Tibial artery (tissue), 4 donors: ENCODE data around the gene UBE2B.
A peak's percentile ranks its signal among the peaks of the same experiment; 100 is the strongest.

Source experiments
- DNase-seq, 2 donors: peaks; one replicate each; pipeline ENCODE4 v3.0.0-alpha.2; 2019
- H3K27ac ChIP-seq, 2 donors: fragments of 200-600 bp; sonication (generic) in 1 of 2; 1 replicate in 1 of 2; 2 replicates in 1 of 2; pipeline ENCODE4 v1.5.1; 2018 to 2019; ENCODE audit warnings: mild to moderate bottlenecking in 1 of 2
- H3K27me3 ChIP-seq, 2 donors: fragments of 200-600 bp; sonication (generic) in 1 of 2; one replicate each; pipeline versions ENCODE4 v1.5.1 to v1.6.0; 2016 to 2019
- H3K36me3 ChIP-seq, 3 donors: fragments of 200-600 bp; sonication (generic) in 2 of 3; one replicate each; pipeline ENCODE4 v1.5.1; 2016 to 2019; ENCODE audit warnings: mild to moderate bottlenecking in 2 of 3
- H3K4me1 ChIP-seq, 4 donors: fragments of 200-600 bp; sonication (generic) in 2 of 4; 1 replicate in 3 of 4; 2 replicates in 1 of 4; pipeline ENCODE4 v1.5.1; 2016 to 2019
- H3K4me3 ChIP-seq, 2 donors: fragments of 200-600 bp; sonication (generic) in 1 of 2; 1 replicate in 1 of 2; 2 replicates in 1 of 2; pipeline ENCODE4 v1.5.1; 2018 to 2019; ENCODE audit warnings: mild to moderate bottlenecking in 2 of 2
- H3K9me3 ChIP-seq, 3 donors: fragments of 200-600 bp; sonication (generic) in 1 of 3; one replicate each; pipeline ENCODE4 v1.5.1; 2016 to 2019
- CTCF ChIP-seq, 2 experiments: fragments of 200-600 bp in 1 of 2; fragments of 450-650 bp in 1 of 2; IDR thresholded peaks; one replicate each; pipeline ENCODE4 v1.5.1; 2017 to 2019; ENCODE audit warnings: antibody characterized with exemption in 2 of 2, mild to moderate bottlenecking in 1 of 2, moderate library complexity in 1 of 2
- intact Hi-C: fragments of 100-400 bp; cut with DNase I; formaldehyde crosslinking; loops from one replicate; pipeline ENCODE4 v1.15.0; 2023; ENCODE audit warnings: low total_unique reads

UBE2B gene

DNA sequence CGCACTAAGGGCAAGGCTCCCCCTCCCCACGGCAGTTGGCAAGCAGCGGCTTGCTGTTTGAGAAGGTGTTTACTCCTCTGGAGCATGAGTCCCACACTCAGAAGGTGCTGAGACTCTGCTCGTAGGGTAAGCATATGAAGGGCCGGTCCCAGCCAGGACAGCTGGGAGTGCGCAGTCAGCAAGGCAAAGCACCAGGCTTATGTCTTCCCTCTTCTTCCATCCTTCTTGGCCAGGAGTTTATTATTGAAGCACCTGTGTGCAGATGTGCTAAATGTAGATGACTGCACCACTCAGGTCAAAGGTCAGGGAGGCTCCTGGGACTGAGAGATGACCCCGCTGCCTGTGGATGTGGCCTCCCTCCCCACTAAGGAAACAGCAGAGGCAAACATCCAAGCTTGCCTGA, 67.4 kb downstream of the UBE2B start:
- DNase-seq, result no peak
- Histone ChIP-seq H3K4me3 (no peak overlapping the region), H3K4me1 (peaks cover 0 to 34% (median 15%) of the 10 kb centered on the region in 4 donors), H3K36me3 (no peaks in the 10 kb centered on the region), H3K27ac (peak overlapping the region in 1 of 2 donors; percentile 13), H3K27me3 (no peaks in the 10 kb centered on the region), H3K9me3 (no peaks in the 10 kb centered on the region)
- TF ChIP-seq CTCF (IDR thresholded peaks at IDR 0.05), result no peak
- intact Hi-C loops, result no loop called here

DNA sequence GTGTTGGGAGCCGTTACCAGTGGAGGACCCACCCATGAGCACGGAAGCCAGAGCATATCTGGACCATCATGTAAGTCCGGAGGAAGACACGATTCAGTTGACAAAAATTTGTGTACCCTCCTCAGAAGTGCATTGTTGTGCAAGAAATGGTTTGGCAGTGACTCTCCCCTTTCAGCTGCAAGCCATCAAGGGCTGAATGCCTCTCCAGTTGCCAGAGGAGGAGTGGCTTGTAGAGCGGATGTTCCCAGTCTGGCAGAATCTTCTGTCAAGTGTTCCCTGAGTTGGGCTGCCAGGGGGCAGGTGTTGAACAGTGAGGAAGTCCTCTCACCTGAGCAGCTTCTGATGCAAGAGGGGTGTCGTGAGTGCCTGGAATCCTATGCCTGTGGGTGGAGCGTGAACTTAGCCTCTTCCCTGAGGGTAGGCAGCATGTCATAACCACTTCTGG, 67.9 kb downstream of the UBE2B start:
- peak overlapping the region in 1 of 2 donors; percentile 13 for H3K27ac ChIP-seq
- H3K36me3 ChIP-seq, result no peaks in the 10 kb centered on the region
- H3K4me1 ChIP-seq, result peaks cover 0 to 34% (median 15%) of the 10 kb centered on the region in 4 donors
- no peak overlapping the region for H3K4me3 ChIP-seq
- DNase-seq, result peak; percentile 67 to 83
- intact Hi-C loops, result no loop called here
- no peak for TF ChIP-seq CTCF (IDR thresholded peaks at IDR 0.05)
- no peaks in the 10 kb centered on the region for H3K9me3 ChIP-seq
- H3K27me3 ChIP-seq, result no peaks in the 10 kb centered on the region

DNA sequence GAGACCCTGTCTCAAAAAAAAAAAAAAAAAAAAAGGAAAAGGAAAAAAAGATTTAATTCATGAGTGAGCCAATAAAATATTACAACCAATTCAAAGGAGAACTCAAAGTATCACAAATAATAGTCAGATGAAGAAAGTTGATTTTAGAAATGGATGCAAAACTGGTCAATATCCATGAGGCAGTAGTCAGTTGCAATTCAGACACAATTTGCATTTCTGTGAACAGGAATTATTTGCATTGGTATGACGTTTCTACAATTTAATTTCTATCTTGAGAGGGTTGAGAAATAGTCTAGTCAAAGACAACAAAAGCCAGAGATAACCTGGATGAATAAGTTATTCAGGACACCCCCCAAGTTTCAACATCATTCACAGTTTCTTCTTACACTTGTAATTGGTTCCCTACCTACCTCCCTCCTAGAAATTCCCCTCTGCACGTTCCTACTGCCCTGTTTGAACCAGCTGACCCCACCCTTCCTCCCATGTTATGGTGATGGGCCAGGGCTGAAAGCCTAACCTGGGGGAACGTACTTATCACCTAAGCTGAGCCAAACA, 68.9 kb downstream of the UBE2B start:
- no peak overlapping the region for H3K4me3 ChIP-seq
- no peak for DNase-seq
- H3K4me1 ChIP-seq, result peaks cover 0 to 34% (median 15%) of the 10 kb centered on the region in 4 donors
- no peak for TF ChIP-seq CTCF (IDR thresholded peaks at IDR 0.05)
- intact Hi-C loops, result no loop called here
- no peaks in the 10 kb centered on the region for H3K9me3 ChIP-seq
- H3K27me3 ChIP-seq, result no peaks in the 10 kb centered on the region
- H3K36me3 ChIP-seq, result no peaks in the 10 kb centered on the region
- H3K27ac ChIP-seq, result no peak overlapping the region
